K562 (cell line): Measurements from ENCODE around the gene CDT1. TPM values are rescaled to one million over a fixed set of nuclear protein-coding genes. Genes with fewer than 3 reads are reported as not detected.

Experiments used
- ATF1 ChIP-seq, 2 experiments: fragments of 450-650 bp in 1 of 2; IDR thresholded peaks; 2 replicates each; pipeline ENCODE4 v1.6.1; 2016; ENCODE audit warnings: missing compliant biosample characterization in 1 of 2, missing genetic modification characterization in 1 of 2
- DMBX1 ChIP-seq: fragments of 250-450 bp; sonication (Bioruptor Pico); IDR thresholded peaks from 2 replicates; pipeline ENCODE4 v1.8.0; 2022; ENCODE audit warnings: inconsistent platforms, mild to moderate bottlenecking, moderate library complexity, borderline replicate concordance
- DPF2 ChIP-seq: fragments of 450-650 bp; IDR thresholded peaks from 2 replicates; pipeline ENCODE4 v1.6.1; 2016
- E4F1 ChIP-seq: fragments of 250-450 bp; sonication (Bioruptor Pico); IDR thresholded peaks from 2 replicates; pipeline ENCODE4 v1.5.0; 2021; ENCODE audit warnings: mild to moderate bottlenecking, borderline replicate concordance
- FIP1L1 ChIP-seq: fragments of 200-400 bp; formaldehyde crosslinking; IDR thresholded peaks from 2 replicates; pipeline ENCODE4 v1.6.1; 2018; ENCODE audit warnings: mild to moderate bottlenecking, low read depth, low read length; ENCODE audit not compliant: poor library complexity, severe bottlenecking
- GATAD2B ChIP-seq: fragments of 450-650 bp; IDR thresholded peaks from 2 replicates; pipeline ENCODE4 v1.6.1; 2017; ENCODE audit warnings: mild to moderate bottlenecking, borderline replicate concordance
- KDM4B ChIP-seq, 2 experiments: fragments of 450-650 bp in 1 of 2; sonication (generic) in 1 of 2; IDR thresholded peaks; 2 replicates each; pipeline ENCODE4 v1.6.1; 2016 to 2017; ENCODE audit warnings: borderline replicate concordance in 2 of 2, antibody characterized with exemption in 1 of 2, low read depth in 1 of 2, mild to moderate bottlenecking in 1 of 2
- KLF13 ChIP-seq: fragments of 450-650 bp; IDR thresholded peaks from 2 replicates; pipeline ENCODE4 v1.6.1; 2016; ENCODE audit warnings: missing genetic modification characterization, low read depth, mild to moderate bottlenecking, missing compliant biosample characterization, moderate library complexity, borderline replicate concordance
- MBD2 ChIP-seq: sonication (generic); IDR thresholded peaks from 2 replicates; pipeline ENCODE4 v1.6.1; 2016; ENCODE audit warnings: low read depth, borderline replicate concordance
- NR4A1 ChIP-seq, 2 experiments: fragments of 250-450 bp in 1 of 2; fragments of 450-650 bp in 1 of 2; sonication (Bioruptor Pico) in 1 of 2; IDR thresholded peaks; 2 replicates each; pipeline versions ENCODE4 v1.4.0 to v1.6.1; 2016 to 2020; ENCODE audit warnings: mild to moderate bottlenecking in 2 of 2, missing compliant biosample characterization in 1 of 2, missing genetic modification characterization in 1 of 2, moderate library complexity in 1 of 2
- PTTG1 ChIP-seq: fragments of 450-650 bp; IDR thresholded peaks from 2 replicates; pipeline ENCODE4 v1.6.1; 2016; ENCODE audit warnings: low read depth, mild to moderate bottlenecking, missing genetic modification characterization, missing compliant biosample characterization
- RBM34 ChIP-seq: fragments of 200-400 bp; formaldehyde crosslinking; IDR thresholded peaks from 2 replicates; pipeline ENCODE4 v1.6.1; 2018; ENCODE audit warnings: low read length, borderline replicate concordance; ENCODE audit not compliant: insufficient read depth
- SUPT5H ChIP-seq: fragments of 450-650 bp; IDR thresholded peaks from 2 replicates; pipeline ENCODE4 v1.6.1; 2016
- ZNF124 ChIP-seq: sonication (generic); formaldehyde crosslinking; IDR thresholded peaks from 2 replicates; pipeline ENCODE4 v1.8.1; 2022; ENCODE audit warnings: missing genetic modification reagents
- ZNF143 ChIP-seq: sonication (generic); formaldehyde crosslinking; IDR thresholded peaks from 2 replicates; pipeline ENCODE4 v1.9.0; 2022; ENCODE audit warnings: mild to moderate bottlenecking, missing genetic modification reagents
- ZNF239 ChIP-seq: fragments of 250-450 bp; sonication (Bioruptor Pico); IDR thresholded peaks from 2 replicates; pipeline ENCODE4 v1.4.0; 2020; ENCODE audit warnings: mild to moderate bottlenecking
- ZNF24 ChIP-seq: fragments of 450-650 bp; IDR thresholded peaks from 2 replicates; pipeline ENCODE4 v1.6.1; 2016
- ZNF668 ChIP-seq: fragments of 250-450 bp; sonication (Bioruptor Pico); IDR thresholded peaks from 2 replicates; pipeline ENCODE4 v1.8.0; 2022; ENCODE audit warnings: mild to moderate bottlenecking, inconsistent platforms
- ZNF79 ChIP-seq: fragments of 250-450 bp; sonication (Bioruptor Pico); IDR thresholded peaks from 2 replicates; pipeline ENCODE4 v1.4.0; 2020; ENCODE audit warnings: low read depth, mild to moderate bottlenecking, moderate library complexity
- polyA plus RNA-seq, 8 experiments: library from polyadenylated mRNA; depleted of rRNA in 4 of 8; stranded (reverse) in 5 of 8; unstranded in 3 of 8; fragments of >200 nt; fragmentation: Nextera tagmentation in 2 of 8; fragmentation: Illumina TruSeq in 1 of 8; extraction: Ambion mirVana in 2 of 8; extraction: Trizol in 1 of 8; gene quantifications; 2 replicates each; pipeline versions ENCODE4 v1.2.1 to v1.2.3, GENCODE V29; 2011 to 2014; ENCODE audit warnings: inconsistent platforms in 1 of 8, missing spikeins in 1 of 8
- total RNA-seq, 7 experiments: library from RNA; depleted of rRNA in 6 of 7; stranded (reverse); fragments of >200 nt in 6 of 7; fragmentation: Illumina TruSeq in 2 of 7; extraction: Trizol in 2 of 7; gene quantifications; 2 replicates each; pipeline versions ENCODE4 v1.2.1 to v1.2.3, GENCODE V29; 2011 to 2021; ENCODE audit warnings: low replicate concordance in 1 of 7
- TF ChIP-seq, protein P1 (sequence below): sonication (generic); formaldehyde crosslinking; IDR thresholded peaks from 2 replicates; pipeline ENCODE4 v1.8.0; 2023; ENCODE audit warnings: missing genetic modification reagents, mild to moderate bottlenecking, borderline replicate concordance

Gene CDT1
- total and polyA plus RNA-seq, 9 of the 15 experiments (the other 6 are each of a cell fraction or from before 2014, with no cell fraction given), result 0.92 to 178 (median 14.2) TPM

- TF ChIP-seq NR4A1 (CRISPR knock-in tag; IDR thresholded peaks at IDR 0.05), result no peak
- TF ChIP-seq NR4A1 (tag; IDR thresholded peaks at IDR 0.05), result no peak
- TF ChIP-seq SUPT5H, result peak; percentile 66
- 0 out of 4 replicates have a peak, but pooled peaks of 1 of the 2 experiments have one; percentile 70 for TF ChIP-seq KDM4B (IDR thresholded peaks at IDR 0.05; ENCODE audit: borderline replicate concordance in 2 of 2, low read depth in 1 of 2)
- TF ChIP-seq E4F1, result no peak
- TF ChIP-seq ATF1 (CRISPR knock-in tag; IDR thresholded peaks at IDR 0.05), result no peak
- peak; percentile 74 for TF ChIP-seq ATF1 (tag; IDR thresholded peaks at IDR 0.05)
- TF ChIP-seq FIP1L1, result peak; percentile 5
- TF ChIP-seq KLF13 (tag), result peak; percentile 32; the same call in 1 of the 2 replicates
- no peak for TF ChIP-seq ZNF143 (CRISPR knock-in tag)
- TF ChIP-seq DPF2, result no peak
- TF ChIP-seq MBD2, result 0 out of 2 replicates have a peak, but pooled peaks have one; percentile 58
- TF ChIP-seq ZNF79 (CRISPR knock-in tag), result no peak
- no peak for TF ChIP-seq ZNF24
- TF ChIP-seq GATAD2B, result no peak
- TF ChIP-seq ZNF668 (CRISPR knock-in tag), result no peak
- TF ChIP-seq DMBX1 (CRISPR knock-in tag), result no peak
- TF ChIP-seq PTTG1, result no peak
- TF ChIP-seq RBM34, result no peak
- TF ChIP-seq ZNF124 (CRISPR knock-in tag), result no peak
- TF ChIP-seq ZNF239, result no peak
- TF ChIP-seq, protein P1, sequence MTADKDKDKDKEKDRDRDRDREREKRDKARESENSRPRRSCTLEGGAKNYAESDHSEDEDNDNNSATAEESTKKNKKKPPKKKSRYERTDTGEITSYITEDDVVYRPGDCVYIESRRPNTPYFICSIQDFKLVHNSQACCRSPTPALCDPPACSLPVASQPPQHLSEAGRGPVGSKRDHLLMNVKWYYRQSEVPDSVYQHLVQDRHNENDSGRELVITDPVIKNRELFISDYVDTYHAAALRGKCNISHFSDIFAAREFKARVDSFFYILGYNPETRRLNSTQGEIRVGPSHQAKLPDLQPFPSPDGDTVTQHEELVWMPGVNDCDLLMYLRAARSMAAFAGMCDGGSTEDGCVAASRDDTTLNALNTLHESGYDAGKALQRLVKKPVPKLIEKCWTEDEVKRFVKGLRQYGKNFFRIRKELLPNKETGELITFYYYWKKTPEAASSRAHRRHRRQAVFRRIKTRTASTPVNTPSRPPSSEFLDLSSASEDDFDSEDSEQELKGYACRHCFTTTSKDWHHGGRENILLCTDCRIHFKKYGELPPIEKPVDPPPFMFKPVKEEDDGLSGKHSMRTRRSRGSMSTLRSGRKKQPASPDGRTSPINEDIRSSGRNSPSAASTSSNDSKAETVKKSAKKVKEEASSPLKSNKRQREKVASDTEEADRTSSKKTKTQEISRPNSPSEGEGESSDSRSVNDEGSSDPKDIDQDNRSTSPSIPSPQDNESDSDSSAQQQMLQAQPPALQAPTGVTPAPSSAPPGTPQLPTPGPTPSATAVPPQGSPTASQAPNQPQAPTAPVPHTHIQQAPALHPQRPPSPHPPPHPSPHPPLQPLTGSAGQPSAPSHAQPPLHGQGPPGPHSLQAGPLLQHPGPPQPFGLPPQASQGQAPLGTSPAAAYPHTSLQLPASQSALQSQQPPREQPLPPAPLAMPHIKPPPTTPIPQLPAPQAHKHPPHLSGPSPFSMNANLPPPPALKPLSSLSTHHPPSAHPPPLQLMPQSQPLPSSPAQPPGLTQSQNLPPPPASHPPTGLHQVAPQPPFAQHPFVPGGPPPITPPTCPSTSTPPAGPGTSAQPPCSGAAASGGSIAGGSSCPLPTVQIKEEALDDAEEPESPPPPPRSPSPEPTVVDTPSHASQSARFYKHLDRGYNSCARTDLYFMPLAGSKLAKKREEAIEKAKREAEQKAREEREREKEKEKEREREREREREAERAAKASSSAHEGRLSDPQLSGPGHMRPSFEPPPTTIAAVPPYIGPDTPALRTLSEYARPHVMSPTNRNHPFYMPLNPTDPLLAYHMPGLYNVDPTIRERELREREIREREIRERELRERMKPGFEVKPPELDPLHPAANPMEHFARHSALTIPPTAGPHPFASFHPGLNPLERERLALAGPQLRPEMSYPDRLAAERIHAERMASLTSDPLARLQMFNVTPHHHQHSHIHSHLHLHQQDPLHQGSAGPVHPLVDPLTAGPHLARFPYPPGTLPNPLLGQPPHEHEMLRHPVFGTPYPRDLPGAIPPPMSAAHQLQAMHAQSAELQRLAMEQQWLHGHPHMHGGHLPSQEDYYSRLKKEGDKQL (CRISPR knock-in tag), result no peak
Observed at GRCh38 chr16:88856828-88857727, 53.5 kb downstream of the CDT1 start, which contains the start of the genes GALNS and TRAPPC2L (continued).
